PC-9 (cell line): ENCODE results near the gene YWHAE. TPM values are rescaled to one million over a fixed set of nuclear protein-coding genes. Genes with fewer than 3 reads are reported as not detected.

Experiments used
- BruUV-seq: library from RNA; stranded (reverse); fragments of 400-500 nt; replicated peaks from 2 replicates; lab custom pipeline; 2021; lab: Mats Ljungman, UMichigan
- CTCF ChIA-PET: fragments of 300-600 bp; sonication (Branson Sonifier 250); formaldehyde crosslinking; loops from one replicate; lab custom pipeline; 2022; ENCODE audit warnings: antibody characterized with exemption; lab: Charles Lee
- POLR2A ChIA-PET: fragments of 300-600 bp; sonication (Branson Sonifier 250); formaldehyde crosslinking; loops from one replicate; lab custom pipeline; 2022; ENCODE audit warnings: antibody characterized with exemption; ENCODE audit not compliant: unreplicated experiment; lab: Charles Lee
- DNase-seq, 2 experiments: peaks; one replicate each; pipeline versions ENCODE4 v3.0.0 to v3.0.0-alpha.2; 2015 to 2022; ENCODE audit warnings: mixed read lengths in 1 of 2
- H2AFZ ChIP-seq: fragments of 200-600 bp; sonication (generic); 2 replicates; pipeline ENCODE4 v1.8.1; 2017; ENCODE audit warnings: antibody characterized with exemption
- H3F3A ChIP-seq: fragments of 200-600 bp; sonication (generic); 2 replicates; pipeline ENCODE4 v1.8.1; 2017; ENCODE audit warnings: antibody characterized with exemption, mild to moderate bottlenecking, low read depth; ENCODE audit not compliant: insufficient read depth
- H3K27ac ChIP-seq: fragments of 200-600 bp; sonication (generic); 2 replicates; pipeline ENCODE4 v1.6.1; 2016; ENCODE audit warnings: mixed run types
- H3K27me3 ChIP-seq: fragments of 200-600 bp; sonication (generic); 2 replicates; pipeline ENCODE4 v1.6.1; 2016; ENCODE audit warnings: low read depth, mixed run types; ENCODE audit not compliant: insufficient read depth
- H3K36me3 ChIP-seq: fragments of 200-600 bp; sonication (generic); 2 replicates; pipeline ENCODE4 v1.6.1; 2016; ENCODE audit warnings: low read depth, mixed run types
- H3K4me1 ChIP-seq: fragments of 200-600 bp; sonication (generic); replicated peaks from 2 replicates; pipeline ENCODE4 v1.6.1; 2016; ENCODE audit warnings: mixed run types; ENCODE audit not compliant: insufficient read depth
- H3K4me2 ChIP-seq: fragments of 200-600 bp; sonication (generic); 2 replicates; pipeline ENCODE4 v1.6.1; 2017; ENCODE audit warnings: mixed run types
- H3K4me3 ChIP-seq: fragments of 200-600 bp; sonication (generic); 2 replicates; pipeline ENCODE4 v1.6.1; 2016; ENCODE audit warnings: mixed run types
- H3K79me2 ChIP-seq: fragments of 200-600 bp; sonication (generic); 2 replicates; pipeline ENCODE4 v1.6.1; 2017; ENCODE audit warnings: low read depth, mixed run types
- H3K9me2 ChIP-seq: fragments of 200-600 bp; sonication (generic); 2 replicates; pipeline ENCODE4 v1.8.1; 2017; ENCODE audit warnings: mild to moderate bottlenecking; ENCODE audit not compliant: insufficient read depth
- H3K9me3 ChIP-seq: fragments of 200-600 bp; sonication (generic); 2 replicates; pipeline ENCODE4 v1.8.1; 2016; ENCODE audit warnings: low read depth; ENCODE audit not compliant: insufficient read depth
- H4K20me1 ChIP-seq: fragments of 200-600 bp; sonication (generic); 2 replicates; pipeline ENCODE4 v1.8.1; 2017; ENCODE audit not compliant: insufficient read depth
- EZH2 ChIP-seq: fragments of 200-600 bp; sonication (generic); IDR thresholded peaks from 2 replicates; pipeline ENCODE4 v1.8.0; 2017; ENCODE audit warnings: antibody characterized with exemption, low read depth
- intact Hi-C: fragments of 100-400 bp; cut with micrococcal nuclease; formaldehyde crosslinking; loops from one replicate; pipeline ENCODE4 v1.10.0; 2022; ENCODE audit not compliant: unreplicated experiment
- total RNA-seq: library from RNA; stranded (reverse); gene quantifications from 2 replicates; pipeline ENCODE4 v1.2.3, GENCODE V29; 2021
- TF ChIP-seq, protein P1 (sequence below): fragments of 200-600 bp; sonication (generic); conservative IDR thresholded peaks from 2 replicates; pipeline ENCODE4 v1.6.1; 2017; ENCODE audit warnings: mixed run types, antibody characterized with exemption, mild to moderate bottlenecking, moderate library complexity

Gene YWHAE
- total RNA-seq, 1 experiment from 2014 or later, result 1,140 TPM

DNA sequence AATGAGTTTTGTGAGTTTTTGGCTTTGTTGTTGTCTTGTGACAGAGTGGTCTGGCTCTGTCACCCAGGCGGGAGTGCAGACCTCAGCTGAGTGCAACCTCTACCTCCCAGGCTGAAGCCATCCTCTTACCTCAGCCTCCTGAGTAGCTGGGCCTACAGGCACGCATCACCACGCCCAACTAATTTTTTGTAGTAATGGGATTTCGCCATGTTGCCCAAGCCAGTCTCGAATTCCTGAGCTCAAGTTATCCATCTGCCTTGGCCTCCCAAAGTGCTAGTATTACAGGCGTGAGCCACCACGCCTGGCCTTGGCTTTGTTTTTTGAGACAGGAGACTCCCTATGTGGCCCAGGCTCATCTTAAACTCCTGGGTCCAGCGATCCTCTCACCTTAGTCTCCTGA, 40.9 kb upstream of the YWHAE start:
- ChIA-PET CTCF (interaction anchor here (0.6 kb wide), 1 partner anchor 76 kb away, joined by 3 read pairs; no protein-coding TSS in a partner anchor), POLR2A (no interaction called here)
- no peaks in the 10 kb centered on the region for H3K9me2 ChIP-seq
- no peak overlapping the region for H3K4me2 ChIP-seq
- no peak for TF ChIP-seq EZH2
- TF ChIP-seq, protein P1, sequence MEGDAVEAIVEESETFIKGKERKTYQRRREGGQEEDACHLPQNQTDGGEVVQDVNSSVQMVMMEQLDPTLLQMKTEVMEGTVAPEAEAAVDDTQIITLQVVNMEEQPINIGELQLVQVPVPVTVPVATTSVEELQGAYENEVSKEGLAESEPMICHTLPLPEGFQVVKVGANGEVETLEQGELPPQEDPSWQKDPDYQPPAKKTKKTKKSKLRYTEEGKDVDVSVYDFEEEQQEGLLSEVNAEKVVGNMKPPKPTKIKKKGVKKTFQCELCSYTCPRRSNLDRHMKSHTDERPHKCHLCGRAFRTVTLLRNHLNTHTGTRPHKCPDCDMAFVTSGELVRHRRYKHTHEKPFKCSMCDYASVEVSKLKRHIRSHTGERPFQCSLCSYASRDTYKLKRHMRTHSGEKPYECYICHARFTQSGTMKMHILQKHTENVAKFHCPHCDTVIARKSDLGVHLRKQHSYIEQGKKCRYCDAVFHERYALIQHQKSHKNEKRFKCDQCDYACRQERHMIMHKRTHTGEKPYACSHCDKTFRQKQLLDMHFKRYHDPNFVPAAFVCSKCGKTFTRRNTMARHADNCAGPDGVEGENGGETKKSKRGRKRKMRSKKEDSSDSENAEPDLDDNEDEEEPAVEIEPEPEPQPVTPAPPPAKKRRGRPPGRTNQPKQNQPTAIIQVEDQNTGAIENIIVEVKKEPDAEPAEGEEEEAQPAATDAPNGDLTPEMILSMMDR, result no peak
- H3K9me3 ChIP-seq, result no peaks in the 10 kb centered on the region
- peaks cover 11% of the 10 kb centered on the region; the same call in 1 of the 2 replicates for H3K36me3 ChIP-seq
- H3K79me2 ChIP-seq, result peaks cover 90% of the 10 kb centered on the region
- no peak overlapping the region for H3K4me3 ChIP-seq
- intact Hi-C loops, result no loop called here
- no peak overlapping the region for H3K27ac ChIP-seq
- H3K27me3 ChIP-seq, result no peaks in the 10 kb centered on the region
- peaks cover 65% of the 10 kb centered on the region for H4K20me1 ChIP-seq
- no peak overlapping the region for H2AFZ ChIP-seq
- BruUV-seq, result no TSS peak
- H3F3A ChIP-seq, result peaks cover 4% of the 10 kb centered on the region; the same call in 1 of the 2 replicates
- no peaks in the 10 kb centered on the region for H3K4me1 ChIP-seq
- DNase-seq, result no peak

DNA sequence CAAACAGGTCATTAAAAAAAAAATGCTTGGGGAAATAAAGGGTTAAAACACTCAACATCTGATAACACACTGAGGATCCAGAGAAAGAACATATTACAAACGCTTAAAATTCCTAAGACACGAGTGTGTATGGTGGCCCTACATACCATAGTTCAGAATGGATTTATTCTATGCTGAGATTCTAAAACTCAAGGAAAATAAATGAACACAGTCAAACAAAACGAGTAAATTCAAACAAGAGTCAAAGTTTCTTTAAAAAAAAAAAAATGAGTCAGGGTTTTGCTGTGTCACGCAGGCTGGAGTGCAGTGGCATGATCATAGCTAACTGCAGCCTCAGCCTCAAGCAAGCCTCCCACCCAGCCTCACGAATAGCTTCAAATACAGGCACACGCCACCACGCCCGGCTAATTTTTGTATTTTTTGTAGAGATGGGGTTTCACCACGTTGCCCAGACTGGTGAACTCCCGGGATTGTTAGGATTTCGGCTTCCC, 38.6 kb upstream of the YWHAE start:
- Histone ChIP-seq H3F3A (peaks cover 19% of the 10 kb centered on the region), H3K79me2 (peaks cover 83% of the 10 kb centered on the region), H3K27ac (peak overlapping the region; percentile 21), H3K9me2 (no peaks in the 10 kb centered on the region), H3K9me3 (no peaks in the 10 kb centered on the region), H3K4me3 (no peak overlapping the region), H3K4me2 (no peak overlapping the region), H3K27me3 (no peaks in the 10 kb centered on the region), H4K20me1 (peaks cover 59% of the 10 kb centered on the region), H3K36me3 (peaks cover 18% of the 10 kb centered on the region), H2AFZ (no peak overlapping the region), H3K4me1 (no peaks in the 10 kb centered on the region)
- peak in 1 of 2 experiments; percentile 28 for DNase-seq
- ChIA-PET POLR2A (interaction anchor here (0.5 to 0.7 kb wide), 5 partner anchors 12 to 179 kb away, joined by 3 to 11 read pairs (median 9); no protein-coding TSS in a partner anchor), CTCF (interaction anchor here (0.7 to 0.9 kb wide), 3 partner anchors 48 to 73 kb away, joined by 3 to 5 read pairs (median 5); no protein-coding TSS in a partner anchor)
- intact Hi-C loops, result no loop called here
- no TSS peak for BruUV-seq
- TF ChIP-seq, protein P1, result no peak
- no peak for TF ChIP-seq EZH2

DNA sequence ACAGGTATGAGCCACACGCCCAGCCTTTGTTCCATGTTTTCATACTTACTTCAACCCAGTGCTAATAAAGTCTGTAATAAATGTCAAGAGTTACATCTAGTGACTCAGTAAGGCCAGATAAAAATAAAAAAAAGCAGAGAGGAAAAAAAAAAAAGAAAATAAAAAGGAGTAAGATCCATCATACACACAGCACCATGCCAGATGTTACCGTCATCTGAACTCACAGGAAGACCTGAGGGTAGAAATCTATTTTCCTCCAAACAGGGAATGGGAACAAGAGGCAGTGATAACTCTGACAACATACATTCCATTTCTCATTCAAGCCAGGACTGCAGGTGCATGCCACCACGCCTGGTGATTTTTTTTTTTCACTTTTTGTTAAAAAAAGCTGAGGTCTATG, 35.3 kb upstream of the YWHAE start:
- TF ChIP-seq, protein P1, result no peak
- no peak for TF ChIP-seq EZH2

More for the DNA sequence above, 35.3 kb upstream of the YWHAE start:
- ChIA-PET POLR2A (interaction anchor here (0.8 kb wide), 1 partner anchor 281 kb away, joined by 11 read pairs; no protein-coding TSS in a partner anchor), CTCF (no interaction called here)
- Histone ChIP-seq H3K9me2 (no peaks in the 10 kb centered on the region), H3K27me3 (no peaks in the 10 kb centered on the region), H3K36me3 (peaks cover 18% of the 10 kb centered on the region), H2AFZ (no peak overlapping the region), H3K9me3 (no peaks in the 10 kb centered on the region), H3K79me2 (peaks cover 82% of the 10 kb centered on the region), H3F3A (peaks cover 17% of the 10 kb centered on the region), H4K20me1 (peaks cover 66% of the 10 kb centered on the region), H3K27ac (no peak overlapping the region), H3K4me2 (no peak overlapping the region), H3K4me1 (no peaks in the 10 kb centered on the region), H3K4me3 (no peak overlapping the region)
- intact Hi-C loops, result no loop called here
- BruUV-seq, result no TSS peak
- no peak for DNase-seq
